Measurements from ENCODE around the gene TUBGCP2. TPM values are rescaled to one million over a fixed set of nuclear protein-coding genes. Genes with fewer than 3 reads are reported as not detected.

TUBGCP2 gene
- total RNA-seq, 2 donors from 2014 or later: 53.3 to 58.2 TPM

Other genes starting within 250 kb of the TUBGCP2 start
- not detected for gene ADGRA1, start 220.9 kb downstream of the TUBGCP2 start, total RNA-seq
- gene KNDC1, start 148.7 kb downstream of the TUBGCP2 start, total RNA-seq: under 1 TPM; 0.05 to 0.36 TPM
- gene UTF1, start 78.7 kb downstream of the TUBGCP2 start, total RNA-seq: not detected
- not detected for gene VENTX, start 71.0 kb downstream of the TUBGCP2 start, total RNA-seq
- gene ADAM8, start 32.0 kb downstream of the TUBGCP2 start, total RNA-seq: 100 to 1,000 TPM; 202 to 211 TPM
- gene ZNF511, start within 50 bp of the TUBGCP2 start, total RNA-seq: 10 to 100 TPM; 38.1 to 73.2 TPM
- not detected for gene CALY, start 28.0 kb upstream of the TUBGCP2 start, total RNA-seq
- not detected for gene PRAP1, start 38.5 kb upstream of the TUBGCP2 start, total RNA-seq
- gene FUOM, start 49.1 kb upstream of the TUBGCP2 start, total RNA-seq: 10 to 100 TPM; 11.5 to 11.8 TPM
- gene ECHS1, start 64.5 kb upstream of the TUBGCP2 start, total RNA-seq: 10 to 100 TPM; 44.5 to 52.7 TPM
- 1 to 10 TPM; 2.0 to 2.1 TPM for gene PAOX, start 70.4 kb upstream of the TUBGCP2 start, total RNA-seq
- gene MTG1, start 85.3 kb upstream of the TUBGCP2 start, total RNA-seq: 100 to 1,000 TPM in 1 of 2 donors, 10 to 100 TPM in 1; 44.2 to 105 TPM
- not detected for gene SPRN, start 115.8 kb upstream of the TUBGCP2 start, total RNA-seq
- gene SCART1, start 145.1 kb upstream of the TUBGCP2 start, total RNA-seq: 1 to 10 TPM; 2.0 to 3.6 TPM
- under 1 TPM; 0.42 to 0.71 TPM for gene CYP2E1, start 218.5 kb upstream of the TUBGCP2 start, total RNA-seq

All from natural killer cell treated with Interleukin-12 subunit alpha and Interleukin-12 subunit beta and Interleukin-15 and Interleukin-18, amount 100 ng/mL, for 72 hours (primary cell).